Gastroesophageal sphincter (tissue), 4 donors: ENCODE results near the gene PRDM12. TPM values are rescaled to one million over a fixed set of nuclear protein-coding genes. Genes with fewer than 3 reads are reported as not detected.

Experiments
- ATAC-seq: fragments of 150-250 bp; one replicate; pipeline ENCODE4 v1.9.1; 2016; ENCODE audit warnings: mild to moderate bottlenecking, moderate library complexity
- H3K27ac ChIP-seq, 4 donors: fragments of 200-600 bp; sonication (generic) in 3 of 4; 1 replicate in 3 of 4; 2 replicates in 1 of 4; pipeline ENCODE4 v1.5.1; 2016 to 2019
- H3K27me3 ChIP-seq: fragments of 200-600 bp; sonication (generic); one replicate; pipeline ENCODE4 v1.5.1; 2019
- H3K36me3 ChIP-seq, 2 donors: fragments of 200-600 bp; sonication (generic); one replicate each; pipeline ENCODE4 v1.5.1; 2019; ENCODE audit warnings: control low read depth in 1 of 2
- H3K4me1 ChIP-seq, 3 donors: fragments of 200-600 bp; sonication (generic); 1 replicate in 2 of 3; 2 replicates in 1 of 3; pipeline ENCODE4 v1.5.1; 2016 to 2019; ENCODE audit warnings: control low read depth in 2 of 3
- H3K4me3 ChIP-seq, 2 donors: fragments of 200-600 bp; sonication (generic); one replicate each; pipeline ENCODE4 v1.5.1; 2019; ENCODE audit warnings: mild to moderate bottlenecking in 1 of 2, moderate library complexity in 1 of 2
- H3K9me3 ChIP-seq, 3 donors: fragments of 200-600 bp; sonication (generic); one replicate each; pipeline ENCODE4 v1.5.1; 2017 to 2019; ENCODE audit warnings: control low read depth in 2 of 3
- EP300 ChIP-seq: sonication (generic); formaldehyde crosslinking; IDR thresholded peaks from one replicate; pipeline ENCODE4 v1.6.1; 2017; ENCODE audit warnings: antibody characterized with exemption, mild to moderate bottlenecking
- POLR2A ChIP-seq, 2 donors: fragments of 450-650 bp; IDR thresholded peaks; one replicate each; pipeline ENCODE4 v1.6.1; 2017; ENCODE audit warnings: antibody characterized with exemption in 2 of 2, mild to moderate bottlenecking in 2 of 2, moderate library complexity in 1 of 2
- POLR2AphosphoS5 ChIP-seq: sonication (generic); formaldehyde crosslinking; IDR thresholded peaks from one replicate; pipeline ENCODE4 v1.6.1; 2017; ENCODE audit warnings: antibody characterized with exemption
- whole genome bisulfite sequencing, 2 donors: methylation state at CpG; one replicate each; pipeline ENCODE4 v1.1.5; 2018; ENCODE audit warnings: low coverage in 1 of 2; 5-methylcytosine and 5-hydroxymethylcytosine counted together
- total RNA-seq, 4 donors: library from RNA; depleted of rRNA; stranded (reverse); fragments of >200 nt; gene quantifications; one replicate each; pipeline ENCODE4 v1.1.0, GENCODE V29; 2016
- TF ChIP-seq, protein P1 (sequence below), 4 experiments: fragments of 200-600 bp in 2 of 4; fragments of 450-650 bp in 2 of 4; sonication (generic) in 1 of 4; IDR thresholded peaks; one replicate each; pipeline ENCODE4 v1.5.1; 2017 to 2019; ENCODE audit warnings: antibody characterized with exemption in 4 of 4, mild to moderate bottlenecking in 2 of 4, moderate library complexity in 2 of 4

PRDM12 gene
- total RNA-seq, 4 donors from 2014 or later = not detected

DNA sequence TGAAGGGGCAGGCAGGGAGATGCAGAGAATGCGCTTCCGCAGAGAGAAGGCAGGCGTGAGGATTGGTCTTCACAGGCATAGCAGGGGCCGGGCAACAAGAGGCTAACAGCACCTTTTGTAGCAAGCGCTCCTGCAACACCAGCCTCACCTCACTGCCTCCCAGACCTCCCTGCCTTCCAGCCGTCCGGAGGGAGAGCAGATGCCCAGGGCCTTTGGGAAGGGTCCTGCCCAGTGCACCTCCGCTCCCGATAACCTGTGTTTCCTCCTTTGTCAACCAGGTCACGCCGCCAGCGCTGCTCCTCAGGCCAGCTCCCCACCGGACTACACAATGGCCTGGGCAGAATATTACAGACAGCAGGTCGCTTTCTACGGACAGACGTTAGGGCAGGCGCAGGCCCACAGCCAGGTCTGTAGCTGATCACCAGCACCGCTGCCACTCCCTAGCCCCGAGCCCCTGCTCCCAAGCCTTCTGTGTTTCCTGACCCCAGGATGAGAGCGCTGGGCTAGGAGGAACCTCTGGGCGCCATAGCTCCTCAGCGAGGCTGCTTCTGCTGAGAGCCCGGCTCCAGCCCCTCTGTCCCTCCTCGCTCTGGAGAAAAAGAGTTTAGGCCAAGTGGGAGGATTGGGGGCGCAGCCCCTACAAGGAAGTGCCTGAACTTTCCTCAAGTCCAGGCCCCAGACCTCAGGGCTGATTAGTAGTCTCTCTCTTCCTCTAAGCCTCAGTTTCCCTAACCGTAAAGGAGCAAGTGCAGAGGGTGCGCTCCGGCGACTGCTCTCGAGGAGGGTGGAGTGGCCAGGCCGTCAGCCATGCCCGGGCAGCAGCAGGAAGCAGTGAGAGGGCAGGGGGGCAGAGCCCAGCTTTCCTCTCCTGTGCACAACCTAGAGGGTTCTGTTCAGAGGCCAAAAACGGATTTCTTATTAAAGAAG is 28.4 kb upstream of the PRDM12 start:
- Histone ChIP-seq H3K27ac (no peak overlapping the region), H3K27me3 (no peaks in the 10 kb centered on the region), H3K4me1 (no peaks in the 10 kb centered on the region), H3K36me3 (peaks cover 0 to 79% of the 10 kb centered on the region in 2 donors), H3K4me3 (no peak overlapping the region), H3K9me3 (no peaks in the 10 kb centered on the region)
- no peak for TF ChIP-seq POLR2A (IDR thresholded peaks at IDR 0.05)
- TF ChIP-seq, protein P1, sequence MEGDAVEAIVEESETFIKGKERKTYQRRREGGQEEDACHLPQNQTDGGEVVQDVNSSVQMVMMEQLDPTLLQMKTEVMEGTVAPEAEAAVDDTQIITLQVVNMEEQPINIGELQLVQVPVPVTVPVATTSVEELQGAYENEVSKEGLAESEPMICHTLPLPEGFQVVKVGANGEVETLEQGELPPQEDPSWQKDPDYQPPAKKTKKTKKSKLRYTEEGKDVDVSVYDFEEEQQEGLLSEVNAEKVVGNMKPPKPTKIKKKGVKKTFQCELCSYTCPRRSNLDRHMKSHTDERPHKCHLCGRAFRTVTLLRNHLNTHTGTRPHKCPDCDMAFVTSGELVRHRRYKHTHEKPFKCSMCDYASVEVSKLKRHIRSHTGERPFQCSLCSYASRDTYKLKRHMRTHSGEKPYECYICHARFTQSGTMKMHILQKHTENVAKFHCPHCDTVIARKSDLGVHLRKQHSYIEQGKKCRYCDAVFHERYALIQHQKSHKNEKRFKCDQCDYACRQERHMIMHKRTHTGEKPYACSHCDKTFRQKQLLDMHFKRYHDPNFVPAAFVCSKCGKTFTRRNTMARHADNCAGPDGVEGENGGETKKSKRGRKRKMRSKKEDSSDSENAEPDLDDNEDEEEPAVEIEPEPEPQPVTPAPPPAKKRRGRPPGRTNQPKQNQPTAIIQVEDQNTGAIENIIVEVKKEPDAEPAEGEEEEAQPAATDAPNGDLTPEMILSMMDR (IDR thresholded peaks at IDR 0.05) = no peak
- TF ChIP-seq EP300 = no peak
- no peak for TF ChIP-seq POLR2AphosphoS5
- WGBS, 2 donors = 100% methylated on average over 1 of the region's 33 CpGs; no CpG with 5 or more reads in 1 of the 2 donors
- ATAC-seq = no peak

DNA sequence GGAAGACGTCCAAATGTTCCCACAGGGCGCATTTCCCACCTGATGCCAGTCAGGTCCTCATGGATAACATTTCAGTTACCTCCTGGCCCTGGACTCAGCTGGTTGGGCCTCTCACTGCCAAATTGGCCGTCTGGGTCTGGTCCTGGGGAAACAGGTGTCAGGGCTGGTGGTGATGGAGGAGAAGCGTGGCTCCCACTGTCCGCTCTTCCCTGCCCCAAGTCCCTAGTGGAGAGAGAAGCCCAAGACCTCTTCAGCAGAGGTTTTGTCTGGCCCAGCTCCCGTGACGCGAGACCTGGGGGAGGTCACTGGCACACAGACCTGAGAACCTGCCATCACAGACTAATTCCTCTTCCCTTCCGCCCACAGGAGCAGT is 27.8 kb upstream of the PRDM12 start:
- 83 to 86% methylated on average over 1 to 2 of the region's 9 CpGs for WGBS, 2 donors
- H3K27me3 ChIP-seq = no peaks in the 10 kb centered on the region
- H3K27ac ChIP-seq = no peak overlapping the region
- H3K4me3 ChIP-seq = no peak overlapping the region
- H3K36me3 ChIP-seq = peaks cover 0 to 73% of the 10 kb centered on the region in 2 donors
- no peak for ATAC-seq
- TF ChIP-seq POLR2AphosphoS5 = no peak
- no peak for TF ChIP-seq EP300
- no peak for TF ChIP-seq POLR2A (IDR thresholded peaks at IDR 0.05)
- TF ChIP-seq, protein P1 (IDR thresholded peaks at IDR 0.05) = no peak
- H3K4me1 ChIP-seq = no peaks in the 10 kb centered on the region
- H3K9me3 ChIP-seq = no peaks in the 10 kb centered on the region

DNA sequence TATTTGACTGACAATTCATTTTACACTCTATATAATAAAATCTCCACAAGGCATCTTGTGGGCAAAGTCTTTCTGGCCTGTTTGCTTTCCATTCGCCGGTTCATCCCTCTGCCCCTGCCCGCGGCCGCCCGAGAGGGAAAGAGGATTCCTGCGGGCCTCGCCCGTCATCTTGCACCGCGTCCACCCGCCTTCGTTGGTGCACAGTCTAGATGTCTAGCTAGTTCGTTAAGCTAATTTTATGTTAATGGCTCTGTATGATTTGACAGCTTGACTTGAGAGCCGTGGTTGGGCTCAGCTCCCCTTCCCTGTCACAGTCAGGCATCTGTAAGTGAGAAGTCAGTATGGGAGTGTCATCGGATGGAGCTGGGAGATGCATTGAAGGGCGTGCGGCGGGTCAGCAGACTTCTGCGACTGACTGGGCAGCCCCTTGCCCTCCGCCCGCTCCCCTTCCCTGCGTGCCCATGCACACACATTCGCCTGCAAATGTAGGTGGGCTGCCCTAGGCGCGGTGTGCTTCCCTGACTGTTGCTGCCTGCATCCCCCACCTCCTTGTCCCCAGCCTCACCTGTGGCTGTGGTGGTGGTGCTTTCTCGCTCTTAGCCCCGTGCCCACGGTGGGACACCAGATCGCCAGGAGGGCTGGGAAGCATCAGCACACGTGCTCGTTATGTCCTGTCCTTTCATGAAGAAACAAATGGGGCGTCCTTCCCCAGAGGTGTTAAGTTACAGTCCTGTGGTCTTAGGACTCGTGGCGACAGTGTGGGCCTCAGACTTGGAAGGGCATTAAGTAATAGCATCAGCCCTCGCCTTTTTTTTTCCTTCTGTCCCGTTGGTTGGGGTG is 25.9 kb upstream of the PRDM12 start:
- TF ChIP-seq, protein P1 (IDR thresholded peaks at IDR 0.05) = no peak
- no peak for TF ChIP-seq POLR2A (IDR thresholded peaks at IDR 0.05)
- TF ChIP-seq POLR2AphosphoS5 = no peak
- TF ChIP-seq EP300 = no peak
- 78 to 86% methylated on average over 14 of the region's 37 CpGs for WGBS, 2 donors
- peaks cover 0 to 54% of the 10 kb centered on the region in 2 donors for H3K36me3 ChIP-seq
- H3K27me3 ChIP-seq = no peaks in the 10 kb centered on the region
- H3K4me1 ChIP-seq = no peaks in the 10 kb centered on the region
- H3K4me3 ChIP-seq = no peak overlapping the region
- H3K9me3 ChIP-seq = no peaks in the 10 kb centered on the region
- no peak overlapping the region for H3K27ac ChIP-seq
- no peak for ATAC-seq

DNA sequence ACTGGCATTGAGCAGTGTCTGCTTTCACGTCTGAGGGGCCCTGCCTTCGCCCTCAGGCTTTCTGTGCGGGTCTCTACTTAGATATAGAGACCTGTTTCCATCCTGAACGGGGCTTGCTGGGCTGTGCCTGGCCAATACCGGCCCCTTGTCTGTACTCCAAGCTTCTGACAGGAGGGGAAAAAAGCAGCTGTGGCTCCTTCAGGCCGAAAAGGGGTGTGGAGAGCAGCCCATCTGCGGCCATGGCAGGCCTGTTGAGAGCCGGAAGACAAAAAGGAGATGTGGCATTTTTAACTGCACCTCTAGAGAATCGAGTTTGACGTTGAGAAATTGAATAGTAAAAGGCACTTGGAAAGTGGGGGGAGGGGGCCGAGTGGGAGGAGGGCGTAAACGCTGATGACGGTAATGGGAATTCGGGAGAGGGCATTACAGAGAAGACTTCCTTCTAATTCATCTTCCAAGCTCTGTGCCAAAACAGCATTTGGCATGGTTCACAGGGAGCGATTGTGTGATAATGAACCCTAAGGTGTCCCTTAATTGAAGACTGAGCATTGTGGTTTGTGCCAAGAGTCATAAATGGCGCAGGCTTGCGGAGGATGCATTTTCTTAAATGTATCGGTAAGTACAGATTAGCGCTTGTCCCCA is 25.1 kb upstream of the PRDM12 start:
- Histone ChIP-seq H3K27ac (no peak overlapping the region), H3K4me3 (no peak overlapping the region), H3K27me3 (no peaks in the 10 kb centered on the region), H3K4me1 (no peaks in the 10 kb centered on the region), H3K36me3 (peaks cover 0 to 46% of the 10 kb centered on the region in 2 donors), H3K9me3 (no peaks in the 10 kb centered on the region)
- ATAC-seq = no peak
- TF ChIP-seq POLR2AphosphoS5 (no peak), POLR2A (IDR thresholded peaks at IDR 0.05) (no peak), EP300 (no peak)
- TF ChIP-seq, protein P1 (IDR thresholded peaks at IDR 0.05) = no peak
- 51 to 54% methylated on average over 10 to 12 of the region's 20 CpGs for WGBS, 2 donors
